SH-SY5Y (cell line): ENCODE data around the gene HDGF.

Source experiments
- GATA2 ChIP-seq: IDR thresholded peaks from 2 replicates; pipeline ENCODE4 v1.6.1; 2011; ENCODE audit warnings: mild to moderate bottlenecking, low read depth, low read length
- GATA3 ChIP-seq: IDR thresholded peaks from 2 replicates; pipeline ENCODE4 v1.6.1; 2011; ENCODE audit warnings: low read depth, mild to moderate bottlenecking, low read length, moderate library complexity

- TF ChIP-seq GATA2 (no peak), GATA3 (no peak)
Observed at GRCh38 chr1:156773607-156774006, 22.1 kb upstream of the HDGF start.
